GM10248 (cell line): ENCODE results near the gene PARK7.

ENCODE experiments used
- CTCF ChIA-PET: fragments of 300-600 bp; sonication (Branson Sonifier 250); formaldehyde crosslinking; extraction: SDS; loops from one replicate; lab custom pipeline; 2021; ENCODE audit warnings: antibody characterized with exemption; lab: Yijun Ruan, JAX
- POLR2A ChIA-PET: fragments of 350-650 bp; sonication (Branson Sonifier 250); formaldehyde crosslinking; extraction: SDS; loops from one replicate; lab custom pipeline; 2020; ENCODE audit warnings: antibody characterized with exemption; lab: Yijun Ruan, JAX
- DNase-seq: peaks from one replicate; pipeline ENCODE4 v3.0.0; 2012; ENCODE audit errors: extremely low spot score
- TF ChIP-seq, protein P1 (sequence below): IDR thresholded peaks from 2 replicates; pipeline ENCODE4 v1.5.1; 2012; ENCODE audit warnings: mild to moderate bottlenecking, low read depth; ENCODE audit errors: extremely low read depth, missing control alignments, control extremely low read depth

Gene PARK7

DNA sequence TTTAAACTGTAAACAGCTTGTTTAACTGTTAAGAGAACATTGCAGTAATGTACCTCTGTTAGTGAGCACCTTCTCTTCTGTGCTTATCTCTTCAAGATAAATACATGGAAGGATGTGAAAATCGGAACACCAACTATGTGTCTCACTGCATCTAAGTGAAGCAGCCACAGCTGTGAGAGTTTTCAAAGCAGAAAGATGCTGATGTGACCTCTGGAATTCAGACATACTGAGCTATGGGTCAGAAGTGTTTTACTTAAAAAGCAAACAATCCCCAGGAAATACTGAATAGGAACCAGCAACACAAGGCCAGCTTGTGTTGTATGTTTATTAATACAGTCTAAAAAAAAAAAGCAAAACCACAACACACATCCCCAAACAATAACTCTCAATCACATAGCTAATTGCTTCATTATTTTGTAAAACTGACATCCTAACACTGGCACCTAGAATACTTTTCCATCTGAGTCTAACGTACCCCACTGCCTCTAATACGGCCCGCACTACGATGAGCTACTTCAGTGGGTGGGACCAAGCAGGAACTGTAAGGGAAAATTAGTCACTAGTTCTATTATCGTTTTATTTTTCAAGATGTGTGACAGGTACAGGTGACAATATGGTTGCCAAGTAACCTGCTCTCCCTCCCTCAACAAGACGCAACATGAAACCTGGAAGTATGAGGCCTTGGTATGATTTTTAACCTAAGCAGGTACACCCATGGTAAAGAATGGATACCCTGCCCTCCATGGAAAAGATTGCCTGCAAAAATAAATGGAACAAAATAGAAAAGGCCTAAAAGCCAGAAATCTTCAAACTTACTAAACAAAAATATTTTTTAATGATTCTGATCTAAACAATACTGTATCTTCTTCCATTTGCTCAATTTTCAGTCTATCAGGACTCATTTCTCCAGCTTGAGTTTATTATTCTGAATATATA, 50.7 kb downstream of the PARK7 start:
- DNase-seq, result no peak
- CTCF ChIA-PET, result interaction anchor here (1.0 to 10.8 kb wide), 8 partner anchors 12 to 836 kb away, joined by 3 to 188 read pairs (median 4); partner anchors contain the start of genes PARK7 and SLC45A1
- TF ChIP-seq, protein P1, sequence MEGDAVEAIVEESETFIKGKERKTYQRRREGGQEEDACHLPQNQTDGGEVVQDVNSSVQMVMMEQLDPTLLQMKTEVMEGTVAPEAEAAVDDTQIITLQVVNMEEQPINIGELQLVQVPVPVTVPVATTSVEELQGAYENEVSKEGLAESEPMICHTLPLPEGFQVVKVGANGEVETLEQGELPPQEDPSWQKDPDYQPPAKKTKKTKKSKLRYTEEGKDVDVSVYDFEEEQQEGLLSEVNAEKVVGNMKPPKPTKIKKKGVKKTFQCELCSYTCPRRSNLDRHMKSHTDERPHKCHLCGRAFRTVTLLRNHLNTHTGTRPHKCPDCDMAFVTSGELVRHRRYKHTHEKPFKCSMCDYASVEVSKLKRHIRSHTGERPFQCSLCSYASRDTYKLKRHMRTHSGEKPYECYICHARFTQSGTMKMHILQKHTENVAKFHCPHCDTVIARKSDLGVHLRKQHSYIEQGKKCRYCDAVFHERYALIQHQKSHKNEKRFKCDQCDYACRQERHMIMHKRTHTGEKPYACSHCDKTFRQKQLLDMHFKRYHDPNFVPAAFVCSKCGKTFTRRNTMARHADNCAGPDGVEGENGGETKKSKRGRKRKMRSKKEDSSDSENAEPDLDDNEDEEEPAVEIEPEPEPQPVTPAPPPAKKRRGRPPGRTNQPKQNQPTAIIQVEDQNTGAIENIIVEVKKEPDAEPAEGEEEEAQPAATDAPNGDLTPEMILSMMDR, result no peak
- POLR2A ChIA-PET, result no interaction called here

DNA sequence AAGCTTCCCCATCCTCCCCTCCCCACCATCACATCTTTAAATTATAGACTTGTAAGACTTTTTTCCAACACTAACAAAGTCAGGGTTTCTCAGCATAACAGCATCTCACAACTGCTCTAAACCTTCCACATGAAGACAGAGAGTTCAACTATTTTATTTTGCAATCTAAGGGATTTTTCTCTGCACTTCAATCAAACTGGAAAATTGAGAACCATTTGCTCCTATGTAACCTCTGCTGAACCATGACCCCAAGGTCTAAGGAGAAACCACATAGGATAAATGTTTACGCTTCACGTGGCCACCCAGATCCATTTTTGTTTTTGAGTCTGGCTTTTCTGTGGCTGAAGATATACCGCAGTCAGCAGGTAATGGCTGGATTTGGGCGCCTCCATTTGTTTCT, 51.4 kb downstream of the PARK7 start:
- CTCF ChIA-PET, result interaction anchor here (1.0 to 10.8 kb wide), 7 partner anchors 11 to 346 kb away, joined by 3 to 188 read pairs (median 29); partner anchors contain the start of gene SLC45A1
- TF ChIP-seq, protein P1, result no peak
- no peak for DNase-seq
- POLR2A ChIA-PET, result no interaction called here

DNA sequence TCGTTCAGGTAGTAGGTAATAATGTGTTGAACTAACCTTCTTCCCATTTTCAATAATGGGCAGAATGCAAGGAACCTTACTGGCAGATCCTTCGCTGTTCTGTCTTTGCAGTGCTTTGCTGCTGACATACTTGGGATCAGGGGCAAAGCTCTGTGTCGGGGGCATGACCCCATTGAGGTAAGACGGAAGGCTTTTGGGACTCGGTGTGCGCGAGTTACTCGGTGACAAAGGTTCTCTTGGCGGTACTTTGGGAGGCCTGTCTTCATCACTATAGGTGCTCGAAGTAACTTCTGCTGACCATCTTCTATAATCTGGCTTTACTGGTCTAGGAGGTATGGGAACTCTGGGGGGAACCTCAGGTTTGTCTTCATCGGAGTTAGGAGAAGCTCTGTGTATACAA, 51.9 kb downstream of the PARK7 start:
- CTCF ChIA-PET, result interaction anchor here (1.0 to 10.8 kb wide), 7 partner anchors 11 to 345 kb away, joined by 4 to 188 read pairs (median 29); no protein-coding TSS in a partner anchor
- TF ChIP-seq, protein P1, result no peak
- DNase-seq, result no peak
- POLR2A ChIA-PET, result no interaction called here

DNA sequence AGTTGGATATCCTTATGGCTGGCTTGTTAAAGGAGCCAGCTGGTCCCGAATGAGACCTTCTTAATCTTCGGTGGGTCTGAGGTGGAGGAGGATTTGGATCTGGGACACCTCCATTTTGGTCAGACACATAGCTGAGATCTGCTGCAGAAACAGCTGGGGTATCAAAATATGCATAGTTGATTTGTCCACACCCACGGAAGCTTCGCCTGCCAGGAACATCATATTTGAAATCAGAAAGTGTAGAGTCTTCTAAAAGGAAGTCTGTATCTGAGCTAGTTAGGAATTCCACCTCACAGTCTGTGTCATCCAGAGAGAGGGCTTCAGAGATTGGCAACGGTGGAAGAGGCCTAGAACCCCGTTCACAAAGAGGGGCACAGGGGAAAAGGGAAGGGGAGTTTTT, 52.3 kb downstream of the PARK7 start:
- ChIA-PET POLR2A (no interaction called here), CTCF (interaction anchor here (1.0 to 10.8 kb wide), 11 partner anchors 10 to 835 kb away, joined by 4 to 188 read pairs (median 19); no protein-coding TSS in a partner anchor)
- no peak for DNase-seq
- TF ChIP-seq, protein P1, result no peak

DNA sequence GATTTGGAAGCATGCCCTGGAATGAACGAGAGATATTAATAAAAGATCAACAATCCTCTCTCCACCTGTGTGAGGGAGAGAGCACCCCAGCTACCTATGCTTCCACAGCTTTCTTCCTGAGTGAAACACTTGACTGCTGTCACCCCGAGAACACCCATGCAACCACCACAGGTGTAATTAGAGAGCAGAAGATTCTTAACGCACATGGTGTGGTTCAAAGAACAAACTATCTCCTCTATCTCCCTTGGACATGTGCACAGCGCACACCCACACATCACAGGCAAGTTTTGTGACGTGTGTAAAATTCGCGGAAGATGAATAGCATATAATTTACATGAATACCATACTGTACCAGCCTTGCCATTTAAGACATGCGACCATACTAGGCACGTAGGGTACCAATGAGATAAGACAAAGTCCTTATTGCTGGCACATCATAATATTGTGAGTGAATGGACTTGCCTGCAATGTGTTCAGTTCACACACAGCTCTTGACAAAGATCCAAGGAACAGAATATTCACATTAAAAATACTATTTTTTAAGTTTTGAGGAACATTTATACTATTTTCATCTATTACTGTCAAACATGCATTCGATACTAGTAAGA, 53.0 kb downstream of the PARK7 start:
- TF ChIP-seq, protein P1, result no peak
- DNase-seq, result no peak
- ChIA-PET POLR2A (no interaction called here), CTCF (interaction anchor here (0.7 to 10.8 kb wide), 44 partner anchors 8 to 835 kb away, joined by 3 to 188 read pairs (median 4); partner anchors contain the start of genes ERRFI1, PARK7 and SLC45A1)
